ENCODE results near the gene OBP2A. TPM values are rescaled to one million over a fixed set of nuclear protein-coding genes. Genes with fewer than 3 reads are reported as not detected.

Gene OBP2A
- polyA plus RNA-seq, 3 donors: not detected

- Histone ChIP-seq H3K36me3 (replicated peaks in 1 of 2; ENCODE audit: control insufficient read depth in 1 of 2, insufficient read depth in 2 of 2, low read length in 2 of 2) (no peaks in the 10 kb centered on the region), H2AFZ (ENCODE audit: insufficient read depth, low read depth, low read length, poor library complexity, severe bottlenecking) (no peak overlapping the region), H3K4me2 (replicated peaks; ENCODE audit: extremely low read depth, low read length, poor library complexity, severe bottlenecking) (no peak overlapping the region), H3K9me3 (replicated peaks in 1 of 2; ENCODE audit: control insufficient read depth in 1 of 2, insufficient read depth in 1 of 2, low read length in 2 of 2) (no peaks in the 10 kb centered on the region), H3K4me1 (ENCODE audit: control insufficient read depth in 1 of 2, insufficient read depth in 2 of 2, low read length in 2 of 2) (no peaks in the 10 kb centered on the region), H3K27me3 (ENCODE audit: control insufficient read depth in 2 of 2, insufficient read depth in 2 of 2, low read length in 2 of 2) (no peaks in the 10 kb centered on the region), H3K79me2 (ENCODE audit: insufficient read depth, low read length) (no peaks in the 10 kb centered on the region), H4K20me1 (ENCODE audit: insufficient read depth, low read length) (no peaks in the 10 kb centered on the region), H3K9ac (ENCODE audit: insufficient read depth, low read length, poor library complexity, severe bottlenecking) (no peak overlapping the region), H3K4me3 (replicated peaks in 1 of 3; ENCODE audit: low read depth in 2 of 3, low read length in 3 of 3) (no peak overlapping the region), H3K27ac (ENCODE audit: low read depth in 1 of 2, low read length in 2 of 2) (no peak overlapping the region)
- Mint-ChIP-seq H3K36me3 (no peaks in the 10 kb centered on the region), H3K27me3 (ENCODE audit: low read depth in 3 of 3) (peaks cover 0 to 2% (median 2%) of the 10 kb centered on the region in 3 donors), H3K4me3 (no peak overlapping the region), H3K4me1 (no peaks in the 10 kb centered on the region), H3K9me3 (peaks cover 0 to 5% (median 3%) of the 10 kb centered on the region in 7 donors), H3K27ac (no peak overlapping the region)
- intact Hi-C loops (cut with micrococcal nuclease): no loop called here
- DNase-seq: no peak
- TF ChIP-seq CTCF (IDR thresholded peaks at IDR 0.05): no peak
- WGBS (ENCODE audit: insufficient coverage): 100% methylated on average over 1 of the region's 1 CpG
Observed at GRCh38 chr9:135573124-135573523, 27.2 kb downstream of the OBP2A start.

DNA sequence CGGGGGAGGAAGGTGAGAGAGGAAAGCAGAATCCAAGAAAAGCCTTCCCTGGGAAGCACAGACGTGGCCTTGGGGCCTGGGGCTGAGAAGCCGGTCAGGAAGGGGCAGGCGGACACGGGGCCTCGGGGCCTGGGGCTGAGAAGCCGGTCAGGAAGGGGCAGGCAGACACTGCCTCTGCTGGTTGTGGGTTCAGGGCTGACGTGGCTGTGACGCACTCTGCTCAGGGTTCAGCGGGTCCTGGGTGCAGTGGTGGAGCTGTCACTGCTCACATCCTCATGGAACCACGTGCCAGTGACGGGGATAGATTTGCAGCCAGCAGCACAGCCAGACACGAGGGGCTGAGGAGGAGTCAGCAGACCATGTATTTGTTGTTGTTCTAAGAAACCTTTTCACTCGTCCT lies 28.4 kb downstream of the OBP2A start:
- intact Hi-C loops (cut with micrococcal nuclease): no loop called here
- Histone ChIP-seq H3K27ac (ENCODE audit: low read depth in 1 of 2, low read length in 2 of 2) (no peak overlapping the region), H3K9ac (ENCODE audit: insufficient read depth, low read length, poor library complexity, severe bottlenecking) (no peak overlapping the region), H4K20me1 (ENCODE audit: insufficient read depth, low read length) (no peaks in the 10 kb centered on the region), H3K9me3 (replicated peaks in 1 of 2; ENCODE audit: control insufficient read depth in 1 of 2, insufficient read depth in 1 of 2, low read length in 2 of 2) (no peaks in the 10 kb centered on the region), H3K4me1 (ENCODE audit: control insufficient read depth in 1 of 2, insufficient read depth in 2 of 2, low read length in 2 of 2) (no peaks in the 10 kb centered on the region), H3K79me2 (ENCODE audit: insufficient read depth, low read length) (no peaks in the 10 kb centered on the region), H3K4me3 (replicated peaks in 1 of 3; ENCODE audit: low read depth in 2 of 3, low read length in 3 of 3) (no peak overlapping the region), H2AFZ (ENCODE audit: insufficient read depth, low read depth, low read length, poor library complexity, severe bottlenecking) (no peak overlapping the region), H3K27me3 (ENCODE audit: control insufficient read depth in 2 of 2, insufficient read depth in 2 of 2, low read length in 2 of 2) (no peaks in the 10 kb centered on the region), H3K4me2 (replicated peaks; ENCODE audit: extremely low read depth, low read length, poor library complexity, severe bottlenecking) (no peak overlapping the region), H3K36me3 (replicated peaks in 1 of 2; ENCODE audit: control insufficient read depth in 1 of 2, insufficient read depth in 2 of 2, low read length in 2 of 2) (no peaks in the 10 kb centered on the region)
- Mint-ChIP-seq H3K4me1 (no peaks in the 10 kb centered on the region), H3K36me3 (no peaks in the 10 kb centered on the region), H3K4me3 (no peak overlapping the region), H3K27me3 (ENCODE audit: low read depth in 3 of 3) (peaks cover 0 to 2% (median 0%) of the 10 kb centered on the region in 3 donors), H3K27ac (no peak overlapping the region), H3K9me3 (peaks cover 0 to 3% (median 0%) of the 10 kb centered on the region in 7 donors)
- 93% methylated on average over 12 of the region's 14 CpGs for WGBS (ENCODE audit: insufficient coverage)
- TF ChIP-seq CTCF (IDR thresholded peaks at IDR 0.05): no peak
- DNase-seq: no peak
